Esophagus muscularis mucosa (tissue), 4 donors: Measurements from ENCODE around the gene OOSP1.

Experiments used
- EP300 ChIP-seq: sonication (generic); formaldehyde crosslinking; IDR thresholded peaks from one replicate; pipeline ENCODE4 v1.6.1; 2017; ENCODE audit warnings: antibody characterized with exemption
- POLR2A ChIP-seq: fragments of 450-650 bp; IDR thresholded peaks from one replicate; pipeline ENCODE4 v1.6.1; 2017; ENCODE audit warnings: antibody characterized with exemption, moderate library complexity, mild to moderate bottlenecking, low read depth
- POLR2AphosphoS5 ChIP-seq, 2 donors: sonication (generic); formaldehyde crosslinking; IDR thresholded peaks; one replicate each; pipeline ENCODE4 v1.6.1; 2017; ENCODE audit warnings: antibody characterized with exemption in 2 of 2
- TF ChIP-seq, protein P1 (sequence below), 3 experiments: fragments of 200-600 bp in 2 of 3; fragments of 450-650 bp in 1 of 3; sonication (generic) in 2 of 3; IDR thresholded peaks; one replicate each; pipeline ENCODE4 v1.5.1; 2017 to 2019; ENCODE audit warnings: antibody characterized with exemption in 3 of 3, mild to moderate bottlenecking in 2 of 3, moderate library complexity in 1 of 3

DNA sequence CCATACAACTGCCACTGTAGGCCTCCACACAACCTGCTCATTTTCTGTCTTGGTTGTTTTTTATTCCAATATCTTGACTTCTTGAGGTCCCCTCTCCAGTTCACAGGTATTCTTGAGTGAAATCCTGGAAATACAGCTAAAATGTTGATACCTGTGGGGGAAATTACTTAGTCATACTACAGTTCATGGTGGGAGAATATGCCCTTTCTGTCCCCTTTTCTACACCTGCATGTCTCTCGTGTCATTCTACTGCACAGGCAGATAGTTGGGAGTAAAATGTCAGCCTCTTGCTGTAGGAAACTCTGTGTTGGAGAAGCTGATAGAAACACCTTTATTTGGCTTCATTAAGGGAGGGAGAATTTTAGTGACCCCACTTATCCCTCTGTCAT lies 30.2 kb downstream of the OOSP1 start:
- TF ChIP-seq, protein P1, sequence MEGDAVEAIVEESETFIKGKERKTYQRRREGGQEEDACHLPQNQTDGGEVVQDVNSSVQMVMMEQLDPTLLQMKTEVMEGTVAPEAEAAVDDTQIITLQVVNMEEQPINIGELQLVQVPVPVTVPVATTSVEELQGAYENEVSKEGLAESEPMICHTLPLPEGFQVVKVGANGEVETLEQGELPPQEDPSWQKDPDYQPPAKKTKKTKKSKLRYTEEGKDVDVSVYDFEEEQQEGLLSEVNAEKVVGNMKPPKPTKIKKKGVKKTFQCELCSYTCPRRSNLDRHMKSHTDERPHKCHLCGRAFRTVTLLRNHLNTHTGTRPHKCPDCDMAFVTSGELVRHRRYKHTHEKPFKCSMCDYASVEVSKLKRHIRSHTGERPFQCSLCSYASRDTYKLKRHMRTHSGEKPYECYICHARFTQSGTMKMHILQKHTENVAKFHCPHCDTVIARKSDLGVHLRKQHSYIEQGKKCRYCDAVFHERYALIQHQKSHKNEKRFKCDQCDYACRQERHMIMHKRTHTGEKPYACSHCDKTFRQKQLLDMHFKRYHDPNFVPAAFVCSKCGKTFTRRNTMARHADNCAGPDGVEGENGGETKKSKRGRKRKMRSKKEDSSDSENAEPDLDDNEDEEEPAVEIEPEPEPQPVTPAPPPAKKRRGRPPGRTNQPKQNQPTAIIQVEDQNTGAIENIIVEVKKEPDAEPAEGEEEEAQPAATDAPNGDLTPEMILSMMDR (IDR thresholded peaks at IDR 0.05) = no peak
- TF ChIP-seq POLR2A = no peak
- TF ChIP-seq EP300 = no peak
- no peak for TF ChIP-seq POLR2AphosphoS5 (IDR thresholded peaks at IDR 0.05)
